HG02623 (cell line): ENCODE results near the gene RELT.
"Not testable (repeated sequence)": the region's sequence is repeated elsewhere in the genome, so short reads cannot be mapped to it uniquely, and the experiment has no call there.

ENCODE experiments used
- ATAC-seq: cut with Tn5 transposase; IDR thresholded peaks from one replicate; pipeline ENCODE4 v1.9.1; 2021; ENCODE audit warnings: moderate library complexity; ENCODE audit not compliant: unreplicated experiment

The RELT gene

DNA sequence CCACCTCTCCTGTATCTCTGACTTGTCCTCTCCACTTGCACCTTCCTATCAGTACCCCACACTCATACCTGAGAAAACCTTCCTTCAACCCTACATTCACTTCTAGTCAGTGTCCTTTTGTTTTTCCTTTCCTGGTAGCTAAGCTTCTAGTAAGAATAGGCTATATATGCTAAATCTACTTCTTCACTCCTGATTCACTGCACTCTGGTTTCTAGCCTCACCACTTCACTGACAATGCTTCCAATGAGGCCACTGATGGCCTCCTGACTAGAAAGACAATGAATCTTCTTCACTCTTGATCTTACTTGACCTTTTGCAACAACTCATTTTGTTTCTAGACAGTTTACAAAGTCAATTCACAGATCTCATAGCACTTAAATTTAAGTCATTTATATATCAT, 52.0 kb downstream of the RELT start:
- no peak for ATAC-seq

DNA sequence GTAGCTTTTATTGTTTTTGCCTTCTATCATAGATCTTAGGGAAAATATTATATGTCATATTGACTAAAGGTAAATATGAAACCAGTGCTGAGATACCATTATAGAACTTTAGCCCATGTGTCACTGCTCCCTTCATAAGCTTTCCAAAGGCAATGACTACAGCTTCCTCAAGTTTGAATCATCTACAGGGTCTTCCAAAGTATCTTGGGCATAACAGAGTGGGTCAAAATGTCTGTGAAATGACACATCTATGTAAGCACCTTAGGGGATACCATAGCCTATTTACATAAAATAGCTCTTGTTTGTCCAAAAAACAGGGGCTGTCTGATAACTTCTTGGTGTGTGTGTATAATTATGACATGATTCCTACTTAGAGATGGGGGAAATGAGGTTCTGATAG, 52.5 kb downstream of the RELT start:
- ATAC-seq = no peak

DNA sequence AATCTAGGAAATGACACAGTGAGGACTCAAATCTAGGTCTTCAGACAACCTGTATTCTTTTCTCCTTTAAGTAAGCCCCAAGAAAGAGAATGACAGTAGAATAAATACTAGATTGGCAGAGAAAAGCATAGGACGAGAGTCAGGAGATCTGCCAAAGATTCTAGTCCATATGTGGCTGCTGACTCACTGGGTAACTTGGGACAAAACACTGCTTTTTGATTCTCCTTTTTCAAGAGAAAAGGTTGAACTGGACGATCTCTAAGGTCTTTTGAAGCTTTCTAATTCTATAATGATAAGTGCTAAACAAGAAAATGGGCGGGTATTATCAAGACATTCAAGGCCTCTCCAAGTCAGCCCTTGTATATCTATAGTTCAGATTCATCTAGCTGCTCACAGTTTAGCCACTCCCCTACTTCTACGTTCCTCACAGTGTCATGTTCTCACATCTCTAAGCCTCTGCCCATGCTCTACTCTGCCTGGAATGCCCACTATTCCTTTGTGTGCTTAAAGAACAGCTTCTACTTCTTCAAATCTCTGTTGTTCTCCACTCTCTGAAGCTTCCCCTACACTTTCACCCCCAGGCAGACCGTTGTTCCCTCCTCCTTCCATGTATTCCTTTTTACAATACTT, 53.0 kb downstream of the RELT start:
- ATAC-seq = no peak

DNA sequence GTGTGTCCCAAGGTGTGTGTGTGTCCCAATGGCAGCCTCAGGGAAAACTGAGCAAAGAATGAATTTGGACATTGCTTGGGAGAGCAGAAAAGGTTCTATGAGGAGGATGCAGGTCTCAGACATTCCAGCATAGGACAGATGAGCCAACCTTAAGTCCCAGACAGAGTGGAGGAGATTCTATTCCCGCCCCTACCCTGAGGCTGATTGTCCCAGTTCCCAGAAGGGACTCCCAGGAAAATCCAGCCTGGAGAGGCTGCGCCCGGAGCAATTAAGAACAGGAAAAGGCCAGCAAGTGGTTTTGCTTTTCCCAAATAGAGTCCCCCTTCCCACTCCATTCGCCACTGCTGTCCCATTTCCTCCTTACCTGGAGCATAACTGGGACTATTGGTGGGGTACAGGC, 54.1 kb downstream of the RELT start:
- no peak for ATAC-seq

DNA sequence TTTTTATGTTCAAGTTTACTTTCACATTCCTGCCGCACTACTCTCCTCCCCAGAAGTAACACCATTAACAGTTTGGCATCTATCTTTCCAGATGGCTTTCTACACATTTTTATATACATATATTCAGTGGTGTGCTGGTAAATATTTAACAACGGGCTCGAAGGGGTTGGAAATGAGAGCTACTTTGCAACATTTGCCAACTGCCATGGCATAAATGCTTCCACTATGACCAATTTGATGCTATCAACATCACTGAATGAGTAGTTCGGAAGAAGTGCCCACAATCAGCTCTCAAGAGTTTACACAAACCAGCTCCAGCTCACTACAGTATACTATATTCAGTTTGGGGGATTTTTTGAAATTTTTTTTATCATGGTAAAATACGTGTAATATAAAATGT, 55.2 kb downstream of the RELT start:
- no peak for ATAC-seq

DNA sequence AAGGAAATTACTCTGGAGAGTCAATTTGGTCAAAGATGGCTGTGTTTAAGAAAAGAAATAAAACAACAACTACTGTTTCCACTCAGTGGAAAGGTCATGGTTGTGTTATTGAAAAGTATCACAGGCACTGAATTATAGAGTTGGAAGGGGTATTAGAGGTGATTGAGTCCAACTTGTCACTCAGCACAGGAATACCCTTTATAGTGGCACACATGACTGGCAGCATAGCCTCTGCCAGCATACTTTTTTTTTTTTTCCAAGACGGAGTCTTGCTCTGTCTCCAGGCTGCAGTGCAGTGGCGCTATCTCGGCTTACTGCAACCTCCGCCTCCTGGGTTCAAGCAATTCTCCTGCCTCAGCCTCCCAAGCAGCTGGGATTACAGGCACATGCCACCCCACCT, 60.7 kb downstream of the RELT start:
- not testable (repeated sequence) for ATAC-seq

DNA sequence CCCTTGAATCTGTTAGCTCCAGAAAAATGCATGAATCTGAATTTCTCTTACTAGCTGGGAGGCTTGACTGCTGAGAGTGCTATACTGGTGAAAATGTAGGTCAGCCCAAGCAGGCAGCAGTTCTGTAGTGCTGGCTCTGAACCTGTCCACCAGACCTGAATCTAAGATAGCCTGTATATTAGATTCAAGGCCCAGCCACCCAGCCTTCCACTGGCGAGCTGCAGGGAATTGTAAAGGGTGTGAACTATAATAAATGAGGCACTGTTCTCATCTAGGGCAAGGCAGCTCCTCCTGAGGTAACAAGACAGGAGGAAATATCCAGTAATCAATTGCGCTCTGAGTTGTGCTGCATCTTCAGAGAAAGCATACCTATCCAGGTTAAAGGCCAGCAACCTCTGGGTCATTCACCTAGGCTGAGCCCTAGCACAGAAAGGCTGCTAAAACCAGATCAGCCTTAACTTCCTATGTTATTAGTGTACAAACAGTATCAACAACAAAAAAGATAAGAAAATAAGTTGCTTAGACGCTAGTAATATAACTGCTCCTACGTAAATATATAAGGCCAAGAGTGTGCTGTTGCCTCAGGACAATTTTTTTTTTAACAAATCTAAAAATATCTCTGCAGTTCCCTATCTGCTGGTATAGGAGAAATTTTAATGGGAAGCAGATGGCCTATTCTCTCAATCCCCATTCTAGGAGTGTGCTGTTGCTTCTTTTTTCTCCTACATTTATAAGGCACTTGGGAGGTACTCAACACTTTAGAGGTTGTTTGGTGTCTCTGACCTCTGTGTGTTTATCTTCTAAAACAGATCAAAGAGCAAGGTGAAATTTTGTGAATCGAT, 63.0 kb downstream of the RELT start:
- ATAC-seq = no peak

DNA sequence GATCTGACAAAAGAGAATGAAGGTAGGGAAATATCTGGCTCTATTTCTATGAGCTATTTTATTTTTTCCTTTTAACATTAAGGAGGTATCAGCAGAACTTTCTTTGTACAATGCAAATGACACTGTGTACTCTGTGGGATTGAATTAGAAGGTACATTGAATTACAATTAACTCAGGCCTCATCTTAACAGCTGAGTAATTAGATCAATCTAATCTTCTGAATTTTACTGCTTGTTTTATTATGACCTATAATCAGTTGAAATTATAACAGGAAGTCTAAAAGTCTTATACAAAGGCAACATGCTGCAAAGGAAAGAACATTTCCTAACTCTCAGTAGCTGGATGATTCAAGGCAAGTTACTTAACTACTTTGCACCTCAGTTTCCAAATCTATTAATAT, 69.8 kb downstream of the RELT start:
- ATAC-seq = no peak

DNA sequence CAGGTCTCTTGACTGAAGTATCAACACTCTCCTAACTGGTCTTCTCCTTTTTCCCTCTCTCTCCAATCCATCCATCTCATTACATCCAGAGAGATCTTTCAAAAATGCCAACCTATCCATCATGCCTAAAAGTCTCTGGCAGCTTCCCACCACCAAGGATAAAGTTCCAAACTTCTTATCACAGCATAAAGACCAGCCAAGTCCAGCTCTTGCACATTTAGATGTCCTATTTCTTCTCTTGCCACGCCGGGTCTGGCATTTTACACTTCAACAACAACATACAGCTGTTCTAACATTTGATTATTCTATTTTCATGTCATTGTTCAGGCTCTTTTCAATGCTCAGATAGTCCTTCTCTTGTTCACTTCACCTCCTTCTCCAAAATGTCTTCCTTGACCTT, 70.6 kb downstream of the RELT start:
- ATAC-seq = no peak
